Psoas muscle (tissue), 8 donors: Measurements from ENCODE around the gene DNAH3. TPM values are rescaled to one million over a fixed set of nuclear protein-coding genes. Genes with fewer than 3 reads are reported as not detected.

Experiments
- ATAC-seq, 4 donors: fragments of 200-7000 bp; cut with Tn5 transposase; one replicate each; pipeline ENCODE4 v1.9.1; 2020; ENCODE audit warnings: moderate library complexity in 3 of 4, mild to moderate bottlenecking in 2 of 4
- DNase-seq, 2 donors: peaks; one replicate each; pipeline ENCODE4 v3.0.0-alpha.2; 2020
- H3K27ac ChIP-seq: fragments of 200-600 bp; one replicate; pipeline ENCODE4 v1.8.0; 2022
- H3K27me3 ChIP-seq, 3 donors: fragments of 200-600 bp in 1 of 3; one replicate each; pipeline versions ENCODE4 v1.6.1 to v1.8.0; 2013 to 2022; ENCODE audit warnings: low read length in 2 of 3, mild to moderate bottlenecking in 2 of 3, moderate library complexity in 1 of 3; ENCODE audit not compliant: insufficient read depth in 3 of 3
- H3K36me3 ChIP-seq, 2 donors: fragments of 200-600 bp in 1 of 2; one replicate each; pipeline versions ENCODE4 v1.6.1 to v1.8.0; 2013 to 2022; ENCODE audit warnings: low read depth in 1 of 2, mild to moderate bottlenecking in 1 of 2, moderate library complexity in 1 of 2; ENCODE audit not compliant: insufficient read depth in 1 of 2
- H3K4me1 ChIP-seq: fragments of 200-600 bp; one replicate; pipeline ENCODE4 v1.8.0; 2022
- H3K4me3 ChIP-seq: fragments of 200-600 bp; one replicate; pipeline ENCODE4 v1.8.0; 2022; ENCODE audit warnings: mild to moderate bottlenecking
- H3K9me3 ChIP-seq: fragments of 200-600 bp; one replicate; pipeline ENCODE4 v1.8.0; 2022
- CTCF ChIP-seq: fragments of 200-600 bp; IDR thresholded peaks from one replicate; pipeline ENCODE4 v1.8.0; 2022; ENCODE audit warnings: antibody characterized with exemption
- WGBS, 3 donors: extraction: QIAGEN DNeasy Blood & Tissue Kit; methylation state at CpG; one replicate each; pipeline versions ENCODE4 v1.1.6 to v1.1.7; 2013; 5-methylcytosine and 5-hydroxymethylcytosine counted together
- intact Hi-C, 2 donors: fragments of 100-400 bp; cut with DNase I; formaldehyde crosslinking; loops; one replicate each; pipeline versions ENCODE4 v1.11.0 to v1.14.2; 2022
- polyA plus RNA-seq, 3 donors: library from polyadenylated mRNA; stranded (reverse); fragments of 200-250 nt; gene quantifications; one replicate each; pipeline ENCODE4 v1.2.3, GENCODE V29; 2013
- total RNA-seq, 4 donors: library from RNA; stranded (reverse); fragmentation: NEBNext Ultra II Directional in 2 of 4; extraction: Animal tissue kit (Norgen Biotek cat#: 25700) in 2 of 4; gene quantifications; one replicate each; pipeline versions ENCODE4 v1.2.1 to v1.2.4, GENCODE V29; 2021 to 2023
- donor health status: healthy with polysubstance abuse.
- donor health status: DM: no; HTN: no; CAD: no; lungs with moderate emphysema.
- donor health status: Bipolar disorder and iron deficiency.
- donor health status: healthy.
- donor health status: DM: yes; HTN: yes; CAD: no.
- donor health status: DM: no; HTN: no; CAD: no.
- donor health status: DM: no; HTN: no; CAD: no.
- donor health status: DM: yes; HTN: yes; CAD: no.

DNAH3 gene
- total and polyA plus RNA-seq, 7 donors = 0.01 to 2.1 (median 0.17) TPM; not detected in 1

GRCh38 chr16:20940871-20941635 lies 209.6 kb downstream of the DNAH3 start:
- no peak for ATAC-seq
- H3K9me3 ChIP-seq = no peaks in the 10 kb centered on the region
- 71 to 76% (median 74%) methylated on average over 6 of the region's 6 CpGs for WGBS, 3 donors
- intact Hi-C loops = no loop called here
- H3K27ac ChIP-seq = no peak overlapping the region
- H3K36me3 ChIP-seq = no peaks in the 10 kb centered on the region
- DNase-seq = no peak
- TF ChIP-seq CTCF = no peak
- H3K4me1 ChIP-seq = no peaks in the 10 kb centered on the region
- no peaks in the 10 kb centered on the region for H3K27me3 ChIP-seq
- H3K4me3 ChIP-seq = no peak overlapping the region

GRCh38 chr16:20939611-20940010 lies 211.0 kb downstream of the DNAH3 start:
- no peak for ATAC-seq
- intact Hi-C loops = no loop called here
- no peaks in the 10 kb centered on the region for H3K9me3 ChIP-seq
- no peaks in the 10 kb centered on the region for H3K36me3 ChIP-seq
- no peak for DNase-seq
- H3K4me1 ChIP-seq = no peaks in the 10 kb centered on the region
- TF ChIP-seq CTCF = no peak
- no peak overlapping the region for H3K4me3 ChIP-seq
- no peak overlapping the region for H3K27ac ChIP-seq
- no peaks in the 10 kb centered on the region for H3K27me3 ChIP-seq

- H3K4me3 ChIP-seq = no peak overlapping the region
- DNase-seq (no peak), ATAC-seq (no peak)
- no peaks in the 10 kb centered on the region for H3K9me3 ChIP-seq
- TF ChIP-seq CTCF = no peak
- WGBS, 3 donors = 40 to 63% (median 59%) methylated on average over 2 of the region's 2 CpGs
- intact Hi-C loops = no loop called here
- no peaks in the 10 kb centered on the region for H3K4me1 ChIP-seq
- no peaks in the 10 kb centered on the region for H3K36me3 ChIP-seq
- no peak overlapping the region for H3K27ac ChIP-seq
- H3K27me3 ChIP-seq = no peaks in the 10 kb centered on the region
These were observed 212.2 kb downstream of the DNAH3 start for GRCh38 chr16:20938426-20938825.

- H3K27me3 ChIP-seq = no peaks in the 10 kb centered on the region
- H3K4me1 ChIP-seq = no peaks in the 10 kb centered on the region
- 86 to 90% (median 88%) methylated on average over 6 of the region's 6 CpGs for WGBS, 3 donors
- H3K4me3 ChIP-seq = no peak overlapping the region
- DNase-seq (no peak), ATAC-seq (no peak)
- H3K9me3 ChIP-seq = no peaks in the 10 kb centered on the region
- H3K27ac ChIP-seq = no peak overlapping the region
- no peaks in the 10 kb centered on the region for H3K36me3 ChIP-seq
- TF ChIP-seq CTCF = no peak
- intact Hi-C loops = no loop called here
These were observed 212.9 kb downstream of the DNAH3 start for GRCh38 chr16:20937736-20938135.

GRCh38 chr16:20933589-20933988 lies 217.1 kb downstream of the DNAH3 start:
- Histone ChIP-seq H3K4me3 (no peak overlapping the region), H3K4me1 (peaks cover 10% of the 10 kb centered on the region), H3K27me3 (no peaks in the 10 kb centered on the region), H3K9me3 (no peaks in the 10 kb centered on the region), H3K36me3 (no peaks in the 10 kb centered on the region), H3K27ac (no peak overlapping the region)
- no peak for TF ChIP-seq CTCF
- no peak for DNase-seq
- intact Hi-C loops = no loop called here
- no peak for ATAC-seq
